Measurements from ENCODE around the gene ITGB2. TPM values are rescaled to one million over a fixed set of nuclear protein-coding genes. Genes with fewer than 3 reads are reported as not detected.

The ITGB2 gene
- total RNA-seq, 1 donor from 2014 or later: 18.6 TPM

GRCh38 chr21:44858791-44859190 lies 61.9 kb downstream of the ITGB2 start:
- intact Hi-C loops (cut with micrococcal nuclease): no loop called here
- no peak for TF ChIP-seq CTCF (IDR thresholded peaks at IDR 0.05; ENCODE audit: borderline replicate concordance)
- Histone ChIP-seq H3K27me3 (ENCODE audit: low read depth) (no peaks in the 10 kb centered on the region), H3K4me3 (no peak overlapping the region), H3K9me3 (replicated peaks) (no peaks in the 10 kb centered on the region), H3K27ac (replicated peaks) (peak overlapping the region; percentile 37), H3K36me3 (peaks cover 58% of the 10 kb centered on the region), H3K4me1 (peaks cover 77% of the 10 kb centered on the region)
- no peak for DNase-seq

- Histone ChIP-seq H3K4me3 (no peak overlapping the region), H3K9me3 (replicated peaks) (no peaks in the 10 kb centered on the region), H3K36me3 (peaks cover 56% of the 10 kb centered on the region), H3K27ac (replicated peaks) (peak overlapping the region; percentile 37), H3K4me1 (peaks cover 77% of the 10 kb centered on the region), H3K27me3 (ENCODE audit: low read depth) (no peaks in the 10 kb centered on the region)
- TF ChIP-seq CTCF (IDR thresholded peaks at IDR 0.05; ENCODE audit: borderline replicate concordance): no peak
- intact Hi-C loops (cut with micrococcal nuclease): no loop called here
- DNase-seq: no peak
Observed at GRCh38 chr21:44858291-44858690, 62.4 kb downstream of the ITGB2 start.

GRCh38 chr21:44857127-44857892 lies 63.4 kb downstream of the ITGB2 start:
- Histone ChIP-seq H3K9me3 (replicated peaks) (no peaks in the 10 kb centered on the region), H3K4me3 (no peak overlapping the region), H3K4me1 (peaks cover 80% of the 10 kb centered on the region), H3K36me3 (peaks cover 55% of the 10 kb centered on the region), H3K27ac (replicated peaks) (peak overlapping the region; percentile 37), H3K27me3 (ENCODE audit: low read depth) (no peaks in the 10 kb centered on the region)
- DNase-seq: no peak
- intact Hi-C loops (cut with micrococcal nuclease): no loop called here
- TF ChIP-seq CTCF (IDR thresholded peaks at IDR 0.05; ENCODE audit: borderline replicate concordance): no peak

- no peak for DNase-seq
Observed at GRCh38 chr21:44856131-44856530, 64.6 kb downstream of the ITGB2 start.

GRCh38 chr21:44855572-44855971 lies 65.1 kb downstream of the ITGB2 start:
- TF ChIP-seq CTCF (IDR thresholded peaks at IDR 0.05; ENCODE audit: borderline replicate concordance): no peak

More at GRCh38 chr21:44856131-44856530, 64.6 kb downstream of the ITGB2 start:
- Histone ChIP-seq H3K4me1 (peaks cover 80% of the 10 kb centered on the region), H3K9me3 (replicated peaks) (no peaks in the 10 kb centered on the region), H3K36me3 (peaks cover 60% of the 10 kb centered on the region), H3K4me3 (no peak overlapping the region), H3K27me3 (ENCODE audit: low read depth) (no peaks in the 10 kb centered on the region), H3K27ac (replicated peaks) (peak overlapping the region; percentile 69)
- intact Hi-C loops (cut with micrococcal nuclease): no loop called here
- TF ChIP-seq CTCF (IDR thresholded peaks at IDR 0.05; ENCODE audit: borderline replicate concordance): no peak

More at GRCh38 chr21:44855572-44855971, 65.1 kb downstream of the ITGB2 start:
- H3K4me1 ChIP-seq: peaks cover 85% of the 10 kb centered on the region
- DNase-seq: no peak
- no peaks in the 10 kb centered on the region for H3K9me3 ChIP-seq (replicated peaks)
- H3K27me3 ChIP-seq (ENCODE audit: low read depth): no peaks in the 10 kb centered on the region
- H3K27ac ChIP-seq (replicated peaks): peak overlapping the region; percentile 69
- H3K36me3 ChIP-seq: peaks cover 63% of the 10 kb centered on the region
- H3K4me3 ChIP-seq: no peak overlapping the region
- intact Hi-C loops (cut with micrococcal nuclease): no loop called here

Measured in left ventricle myocardium inferior (tissue), 1 donor.